Activated CD4-positive, alpha-beta T cell treated with anti-CD3 and anti-CD28 coated beads, Interleukin-2, amount 10 ng/mL, durations not matched to agents 7 days and 5 days (primary cell): ENCODE data around the gene PTPRG. TPM values are rescaled to one million over a fixed set of nuclear protein-coding genes. Genes with fewer than 3 reads are reported as not detected.

ENCODE experiments used
- CTCF ChIA-PET: fragments of 350-600 bp; sonication (Branson Sonifier 250); formaldehyde crosslinking; loops from one replicate; lab custom pipeline; 2021; ENCODE audit warnings: antibody characterized with exemption; lab: Charles Lee
- POLR2A ChIA-PET: fragments of 350-600 bp; sonication (Branson Sonifier 250); formaldehyde crosslinking; loops from one replicate; lab custom pipeline; 2021; ENCODE audit warnings: antibody characterized with exemption; lab: Charles Lee
- DNase-seq: peaks from one replicate; pipeline ENCODE4 v3.0.0-alpha.2; 2020
- H3K27ac Mint-ChIP-seq: one replicate; pipeline ENCODE4 v1.8.0; 2021; ENCODE audit warnings: mild to moderate bottlenecking, moderate library complexity, mixed read lengths
- H3K27me3 Mint-ChIP-seq: one replicate; pipeline ENCODE4 v1.8.0; 2021; ENCODE audit warnings: mixed read lengths
- H3K36me3 Mint-ChIP-seq: one replicate; pipeline ENCODE4 v1.8.0; 2021; ENCODE audit warnings: low read depth, mixed read lengths
- H3K4me1 Mint-ChIP-seq: one replicate; pipeline ENCODE4 v1.8.0; 2021; ENCODE audit warnings: mixed read lengths
- H3K4me3 Mint-ChIP-seq: one replicate; pipeline ENCODE4 v1.8.0; 2021; ENCODE audit warnings: mild to moderate bottlenecking, moderate library complexity, mixed read lengths
- H3K9me3 Mint-ChIP-seq: one replicate; pipeline ENCODE4 v1.8.0; 2021; ENCODE audit warnings: mixed read lengths
- total RNA-seq, 2 experiments: library from RNA; stranded (reverse); gene quantifications; one replicate each; pipeline ENCODE4 v1.2.3, GENCODE V29; 2021

PTPRG gene
- total RNA-seq, 2 experiments from 2014 or later, result not detected

DNA sequence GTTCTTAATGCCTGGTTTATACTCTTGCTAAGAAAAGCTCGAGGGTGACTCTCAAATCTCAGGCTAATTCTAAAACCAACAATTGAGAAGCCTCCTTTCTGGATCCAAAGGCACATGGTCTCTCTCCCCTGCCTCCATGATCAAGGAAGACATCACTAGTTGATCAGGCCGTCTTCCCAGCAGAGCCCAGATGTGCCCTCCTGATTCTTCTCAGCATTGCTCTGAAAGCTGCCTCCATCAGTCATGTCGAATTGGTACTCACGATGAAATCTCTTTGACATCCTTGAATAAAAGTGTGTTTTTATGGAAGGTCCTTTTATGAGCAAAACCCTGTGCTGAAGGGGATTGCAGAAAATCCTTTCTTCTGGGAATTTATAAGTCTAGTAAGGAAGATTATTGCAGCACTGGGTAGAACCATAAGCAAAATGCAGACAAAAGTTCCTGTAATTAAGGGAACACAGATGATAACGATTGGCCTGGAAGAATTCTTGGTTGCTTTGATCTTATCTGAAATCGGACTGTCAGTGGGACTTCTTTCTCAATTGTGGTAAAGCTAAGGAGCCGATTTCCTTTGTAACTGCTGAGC, 345.9 kb downstream of the PTPRG start:
- H3K27ac Mint-ChIP-seq, result no peak overlapping the region
- H3K36me3 Mint-ChIP-seq, result no peaks in the 10 kb centered on the region
- H3K27me3 Mint-ChIP-seq, result no peaks in the 10 kb centered on the region
- no peaks in the 10 kb centered on the region for H3K4me1 Mint-ChIP-seq
- ChIA-PET POLR2A (no interaction called here), CTCF (no interaction called here)
- no peak overlapping the region for H3K4me3 Mint-ChIP-seq
- no peaks in the 10 kb centered on the region for H3K9me3 Mint-ChIP-seq
- DNase-seq, result no peak

DNA sequence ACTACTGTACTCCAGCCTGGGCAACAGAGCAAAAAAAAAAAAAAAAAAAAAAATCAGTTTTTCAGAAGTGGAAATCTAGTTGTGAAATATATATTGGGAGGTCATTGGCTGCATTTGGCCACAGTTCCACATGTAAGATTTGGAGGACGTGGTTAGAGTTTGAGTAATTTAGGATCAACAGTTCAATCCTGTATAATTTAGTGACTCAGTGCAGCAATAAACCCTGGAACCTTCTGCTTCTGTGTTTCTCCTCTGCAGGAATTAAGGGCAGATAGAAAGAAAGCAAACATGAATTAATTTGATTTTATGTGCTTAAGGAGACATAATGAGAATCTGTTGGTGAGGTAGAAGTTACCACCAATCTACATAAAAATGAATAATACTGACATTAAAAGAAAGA, 347.0 kb downstream of the PTPRG start:
- no peak overlapping the region for H3K4me3 Mint-ChIP-seq
- POLR2A ChIA-PET, result no interaction called here
- CTCF ChIA-PET, result no interaction called here
- H3K9me3 Mint-ChIP-seq, result no peaks in the 10 kb centered on the region
- no peak for DNase-seq
- no peaks in the 10 kb centered on the region for H3K36me3 Mint-ChIP-seq
- peaks cover 1% of the 10 kb centered on the region for H3K27me3 Mint-ChIP-seq
- H3K27ac Mint-ChIP-seq, result no peak overlapping the region
- H3K4me1 Mint-ChIP-seq, result no peaks in the 10 kb centered on the region

DNA sequence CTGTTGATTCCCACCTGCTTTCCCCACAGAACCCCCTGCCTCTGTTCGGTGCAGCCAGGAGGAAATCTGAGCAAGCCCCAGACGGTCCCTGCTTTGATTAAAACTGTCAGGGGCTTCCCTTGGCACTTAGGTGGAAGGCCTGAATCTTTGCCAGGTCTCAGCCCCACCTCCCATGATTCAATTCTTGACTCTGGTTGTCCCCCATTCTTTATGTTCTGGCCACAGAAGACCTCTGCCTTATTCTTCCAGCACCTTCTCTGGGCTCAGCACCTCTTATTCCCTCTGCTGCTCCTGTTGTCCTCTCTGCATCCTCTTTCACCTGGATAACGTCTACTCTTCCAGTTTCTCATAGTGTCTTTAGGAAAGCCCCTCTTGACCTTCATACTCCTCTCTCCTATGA, 349.4 kb downstream of the PTPRG start:
- Mint-ChIP-seq H3K4me1 (no peaks in the 10 kb centered on the region), H3K4me3 (no peak overlapping the region), H3K9me3 (no peaks in the 10 kb centered on the region), H3K36me3 (no peaks in the 10 kb centered on the region), H3K27ac (no peak overlapping the region), H3K27me3 (peaks cover 1% of the 10 kb centered on the region)
- no peak for DNase-seq
- POLR2A ChIA-PET, result no interaction called here
- CTCF ChIA-PET, result no interaction called here

DNA sequence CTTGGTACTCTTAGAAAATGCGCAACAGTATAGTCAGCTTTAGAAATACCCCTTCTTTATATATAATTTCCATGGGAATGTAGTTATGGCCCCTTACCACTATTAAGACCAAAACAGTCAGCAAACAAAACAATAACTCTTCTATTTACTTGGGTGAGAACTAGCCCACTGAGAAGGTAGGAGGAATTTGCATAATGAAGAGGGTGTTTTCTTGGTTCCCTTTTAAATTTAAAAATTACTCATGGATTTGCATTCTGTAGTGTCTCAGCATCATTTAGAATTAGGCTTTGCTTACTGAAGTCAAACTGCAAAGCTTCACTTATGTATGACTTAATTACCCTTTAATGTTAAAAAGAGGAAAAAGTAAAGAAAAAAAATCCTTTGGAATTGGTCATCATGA, 350.8 kb downstream of the PTPRG start:
- H3K36me3 Mint-ChIP-seq, result no peaks in the 10 kb centered on the region
- H3K4me1 Mint-ChIP-seq, result no peaks in the 10 kb centered on the region
- no peak for DNase-seq
- CTCF ChIA-PET, result no interaction called here
- POLR2A ChIA-PET, result no interaction called here
- H3K4me3 Mint-ChIP-seq, result no peak overlapping the region
- no peaks in the 10 kb centered on the region for H3K9me3 Mint-ChIP-seq
- peaks cover 1% of the 10 kb centered on the region for H3K27me3 Mint-ChIP-seq
- H3K27ac Mint-ChIP-seq, result no peak overlapping the region

DNA sequence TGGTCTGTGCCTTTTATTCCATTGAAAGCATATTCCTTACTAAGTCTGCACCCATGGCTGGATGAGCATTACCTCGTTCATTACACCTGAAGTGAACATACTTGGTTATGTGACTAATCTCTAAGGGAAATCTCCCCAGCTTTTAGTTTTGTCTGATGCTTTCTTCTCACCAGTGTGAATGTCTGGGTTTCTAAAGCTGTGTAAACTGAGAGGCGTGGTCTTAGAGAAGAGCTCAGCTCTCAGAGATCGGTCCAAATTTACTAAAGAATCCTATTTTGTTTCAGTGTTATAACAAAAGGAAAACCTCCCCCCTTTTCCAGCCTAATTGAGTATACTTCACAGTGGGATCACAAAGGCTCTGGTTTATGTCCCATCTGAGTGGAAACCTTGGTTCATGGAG, 352.3 kb downstream of the PTPRG start:
- DNase-seq, result no peak
- Mint-ChIP-seq H3K36me3 (no peaks in the 10 kb centered on the region), H3K27ac (no peak overlapping the region), H3K9me3 (no peaks in the 10 kb centered on the region), H3K27me3 (peaks cover 4% of the 10 kb centered on the region), H3K4me1 (no peaks in the 10 kb centered on the region), H3K4me3 (no peak overlapping the region)
- ChIA-PET CTCF (no interaction called here), POLR2A (no interaction called here)

DNA sequence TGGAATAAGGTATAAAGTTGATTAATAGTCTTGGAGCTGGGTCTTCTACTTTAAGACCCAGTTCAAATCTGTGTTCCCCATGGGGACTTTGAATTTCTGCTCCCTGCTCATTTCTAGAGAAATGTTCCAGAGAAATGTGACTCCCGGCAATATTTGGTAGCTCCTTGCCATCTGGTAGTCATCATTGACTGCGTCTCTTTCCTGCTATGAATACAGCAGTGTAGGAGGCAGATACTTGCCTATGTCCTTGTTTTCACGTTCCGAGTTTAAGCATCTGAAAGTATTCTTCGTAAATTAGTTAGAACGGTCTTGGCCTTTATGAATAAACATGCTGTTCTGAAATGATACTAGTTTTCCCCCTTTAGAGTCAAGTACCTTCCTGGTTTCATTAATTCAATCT, 352.9 kb downstream of the PTPRG start:
- Mint-ChIP-seq H3K4me1 (no peaks in the 10 kb centered on the region), H3K4me3 (no peak overlapping the region), H3K9me3 (no peaks in the 10 kb centered on the region), H3K27me3 (peaks cover 4% of the 10 kb centered on the region), H3K27ac (no peak overlapping the region), H3K36me3 (no peaks in the 10 kb centered on the region)
- CTCF ChIA-PET, result no interaction called here
- POLR2A ChIA-PET, result no interaction called here
- DNase-seq, result no peak

DNA sequence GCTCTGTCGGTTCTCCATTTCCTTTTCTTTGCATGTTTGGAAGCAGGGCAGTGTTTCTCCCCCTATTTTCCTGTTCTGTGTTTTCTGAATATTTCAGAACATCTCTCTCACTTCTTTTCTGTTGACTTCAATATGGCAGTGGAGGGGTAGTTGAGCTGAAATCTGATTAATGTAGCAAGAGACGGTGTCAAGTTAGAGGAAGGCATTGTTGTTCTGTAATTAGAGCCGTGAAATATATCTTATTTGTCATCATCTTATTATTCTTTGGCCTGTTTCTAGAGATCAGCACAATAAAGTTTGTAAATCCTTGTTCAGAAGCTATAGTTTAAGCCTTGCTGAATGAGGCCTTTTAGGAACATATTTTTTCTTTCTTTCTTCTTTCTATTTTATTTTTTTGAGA, 353.9 kb downstream of the PTPRG start:
- H3K27ac Mint-ChIP-seq, result no peak overlapping the region
- H3K27me3 Mint-ChIP-seq, result peaks cover 4% of the 10 kb centered on the region
- no peak for DNase-seq
- ChIA-PET CTCF (no interaction called here), POLR2A (no interaction called here)
- H3K4me1 Mint-ChIP-seq, result no peaks in the 10 kb centered on the region
- H3K9me3 Mint-ChIP-seq, result no peaks in the 10 kb centered on the region
- H3K4me3 Mint-ChIP-seq, result no peak overlapping the region
- H3K36me3 Mint-ChIP-seq, result no peaks in the 10 kb centered on the region

DNA sequence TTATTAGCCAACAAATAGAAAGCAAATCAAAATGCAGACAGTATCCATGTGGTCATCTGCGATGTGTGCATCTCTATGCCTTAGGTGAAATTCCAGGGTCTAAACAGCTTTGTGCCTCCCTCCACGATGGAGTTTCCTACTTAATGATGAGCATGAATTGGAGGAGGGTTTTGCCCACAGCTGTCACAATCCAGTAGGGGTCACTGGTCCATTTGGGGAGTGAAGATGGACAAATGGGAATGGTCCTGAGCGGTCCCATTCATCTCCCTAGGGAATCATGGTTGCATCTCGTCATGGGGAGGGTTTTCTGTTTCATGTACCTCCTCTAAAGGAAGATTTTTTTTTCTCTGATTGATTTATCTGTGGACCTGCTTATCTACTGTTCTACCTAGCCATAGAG, 358.0 kb downstream of the PTPRG start:
- H3K4me1 Mint-ChIP-seq, result no peaks in the 10 kb centered on the region
- DNase-seq, result no peak
- H3K27me3 Mint-ChIP-seq, result peaks cover 2% of the 10 kb centered on the region
- CTCF ChIA-PET, result no interaction called here
- H3K36me3 Mint-ChIP-seq, result no peaks in the 10 kb centered on the region
- H3K4me3 Mint-ChIP-seq, result no peak overlapping the region
- H3K27ac Mint-ChIP-seq, result no peak overlapping the region
- no peaks in the 10 kb centered on the region for H3K9me3 Mint-ChIP-seq
- POLR2A ChIA-PET, result no interaction called here

DNA sequence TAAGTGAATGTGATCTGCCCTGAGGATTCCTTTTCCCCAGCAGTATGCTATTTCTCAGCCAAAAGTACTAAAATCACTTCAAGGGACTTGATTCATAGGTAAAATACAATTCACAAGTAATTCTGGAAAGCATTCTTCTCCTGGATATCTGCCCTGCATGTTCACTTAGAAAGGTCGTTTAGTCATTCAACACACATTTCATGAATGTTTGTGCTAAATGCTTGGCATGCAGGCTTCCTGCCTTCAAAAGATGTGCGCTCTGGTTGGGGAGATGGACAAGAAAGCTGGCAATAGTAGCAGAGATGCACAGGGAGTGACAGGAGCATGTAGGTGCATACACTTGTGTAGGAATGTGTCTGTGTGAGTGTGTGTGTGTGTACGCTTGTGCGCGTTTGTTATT, 360.7 kb downstream of the PTPRG start:
- no peak for DNase-seq
- Mint-ChIP-seq H3K4me1 (no peaks in the 10 kb centered on the region), H3K9me3 (no peaks in the 10 kb centered on the region), H3K36me3 (no peaks in the 10 kb centered on the region), H3K27me3 (peaks cover 2% of the 10 kb centered on the region), H3K27ac (no peak overlapping the region), H3K4me3 (no peak overlapping the region)
- CTCF ChIA-PET, result no interaction called here
- POLR2A ChIA-PET, result no interaction called here

DNA sequence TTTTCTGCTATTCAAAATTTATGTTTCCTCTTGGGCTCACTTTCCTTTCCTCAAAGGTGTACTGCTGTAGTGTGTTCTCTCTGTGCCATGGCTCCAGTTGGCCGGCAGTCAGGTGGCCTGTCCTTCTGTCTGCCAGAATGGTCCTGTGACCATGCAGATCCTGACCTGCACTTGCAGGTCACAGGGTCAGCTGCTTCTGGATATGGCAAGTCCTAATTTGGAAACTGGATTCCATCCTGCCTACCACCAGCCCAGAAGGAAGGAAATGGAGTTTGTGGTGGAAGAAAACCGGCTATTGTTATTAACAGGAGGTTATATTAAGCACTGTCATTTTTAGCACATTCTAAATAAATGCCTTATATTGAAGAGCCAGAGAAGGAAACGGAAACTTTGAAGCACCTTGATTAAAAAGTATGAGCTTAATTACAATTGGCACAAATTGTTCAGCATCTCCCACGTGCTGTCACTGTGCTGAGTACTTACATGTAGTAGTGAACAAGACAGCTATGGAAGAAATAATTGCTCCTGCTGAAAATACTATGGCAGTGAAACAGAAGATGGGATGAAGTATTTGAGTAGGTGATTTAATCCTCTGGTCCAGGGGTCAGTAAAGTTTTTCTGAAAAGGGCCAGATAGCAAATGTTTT, 362.8 kb downstream of the PTPRG start:
- Mint-ChIP-seq H3K27me3 (no peaks in the 10 kb centered on the region), H3K4me3 (no peak overlapping the region), H3K27ac (no peak overlapping the region), H3K9me3 (no peaks in the 10 kb centered on the region), H3K4me1 (no peaks in the 10 kb centered on the region), H3K36me3 (no peaks in the 10 kb centered on the region)
- no peak for DNase-seq
- POLR2A ChIA-PET, result no interaction called here
- CTCF ChIA-PET, result no interaction called here

DNA sequence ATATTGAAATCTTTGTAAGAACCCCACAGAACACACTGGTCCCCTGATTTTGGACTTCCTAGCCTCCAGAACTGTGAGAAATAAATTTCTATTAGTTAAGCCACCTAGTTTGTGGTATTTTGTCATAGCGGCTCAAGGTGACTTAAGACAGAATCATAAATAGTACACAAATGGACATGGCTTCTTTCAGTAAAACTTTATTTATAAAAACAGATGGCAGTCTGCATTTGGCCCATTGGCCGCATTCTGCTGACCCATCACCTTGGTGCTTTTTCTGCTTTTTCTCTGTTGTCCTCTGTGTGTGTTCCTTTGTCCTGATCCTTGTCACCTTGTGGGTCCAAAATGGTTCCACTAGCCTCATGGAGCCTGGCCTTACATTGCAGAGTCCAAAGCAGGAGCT, 363.6 kb downstream of the PTPRG start:
- DNase-seq, result no peak
- no peak overlapping the region for H3K4me3 Mint-ChIP-seq
- ChIA-PET CTCF (no interaction called here), POLR2A (no interaction called here)
- H3K27me3 Mint-ChIP-seq, result no peaks in the 10 kb centered on the region
- no peaks in the 10 kb centered on the region for H3K9me3 Mint-ChIP-seq
- H3K27ac Mint-ChIP-seq, result no peak overlapping the region
- H3K4me1 Mint-ChIP-seq, result no peaks in the 10 kb centered on the region
- H3K36me3 Mint-ChIP-seq, result no peaks in the 10 kb centered on the region

DNA sequence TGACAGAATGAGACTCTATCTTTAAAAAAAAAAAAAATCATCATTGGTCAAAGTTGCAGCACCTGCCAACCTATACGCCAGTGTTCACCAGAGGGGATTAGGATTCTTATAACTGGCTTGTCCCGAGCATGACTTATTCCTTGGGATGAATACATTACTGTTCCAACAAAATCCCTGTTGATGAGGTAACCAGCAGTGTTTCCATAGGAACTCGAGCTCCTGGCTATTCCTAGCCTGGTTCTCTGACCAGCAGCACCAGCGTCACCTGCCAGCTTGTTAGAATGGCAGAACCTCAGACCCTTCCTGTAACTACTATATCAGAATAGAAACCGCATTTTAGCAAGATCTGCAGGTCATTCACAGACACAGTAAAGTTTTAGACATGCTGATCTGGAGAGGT, 364.4 kb downstream of the PTPRG start:
- Mint-ChIP-seq H3K9me3 (no peaks in the 10 kb centered on the region), H3K27ac (no peak overlapping the region), H3K4me1 (no peaks in the 10 kb centered on the region), H3K27me3 (no peaks in the 10 kb centered on the region), H3K4me3 (no peak overlapping the region), H3K36me3 (no peaks in the 10 kb centered on the region)
- ChIA-PET POLR2A (no interaction called here), CTCF (interaction anchor here (0.7 kb wide), 1 partner anchor 8 kb away, joined by 3 read pairs; no protein-coding TSS in a partner anchor)
- no peak for DNase-seq

DNA sequence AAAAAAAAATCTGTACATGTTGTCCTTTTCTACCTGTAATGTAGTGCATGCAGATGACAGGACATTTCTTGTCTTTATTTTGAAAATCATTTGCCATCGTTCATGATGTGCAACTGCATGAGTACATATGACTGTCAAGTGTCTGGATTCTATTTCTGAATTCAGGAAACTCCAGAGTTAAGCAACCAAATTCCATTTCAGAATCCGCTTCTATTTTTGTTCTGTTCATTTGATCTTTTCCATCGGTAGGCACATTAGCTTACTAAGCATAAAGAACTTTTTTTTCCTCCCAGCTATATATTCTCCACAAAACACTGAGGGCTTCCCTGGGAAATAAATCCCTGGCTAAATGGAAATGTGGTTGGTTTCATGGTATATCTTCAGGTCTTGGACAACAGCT, 365.6 kb downstream of the PTPRG start:
- POLR2A ChIA-PET, result no interaction called here
- no peak overlapping the region for H3K4me3 Mint-ChIP-seq
- CTCF ChIA-PET, result no interaction called here
- H3K9me3 Mint-ChIP-seq, result no peaks in the 10 kb centered on the region
- no peak overlapping the region for H3K27ac Mint-ChIP-seq
- H3K27me3 Mint-ChIP-seq, result no peaks in the 10 kb centered on the region
- no peaks in the 10 kb centered on the region for H3K4me1 Mint-ChIP-seq
- no peaks in the 10 kb centered on the region for H3K36me3 Mint-ChIP-seq
- no peak for DNase-seq

DNA sequence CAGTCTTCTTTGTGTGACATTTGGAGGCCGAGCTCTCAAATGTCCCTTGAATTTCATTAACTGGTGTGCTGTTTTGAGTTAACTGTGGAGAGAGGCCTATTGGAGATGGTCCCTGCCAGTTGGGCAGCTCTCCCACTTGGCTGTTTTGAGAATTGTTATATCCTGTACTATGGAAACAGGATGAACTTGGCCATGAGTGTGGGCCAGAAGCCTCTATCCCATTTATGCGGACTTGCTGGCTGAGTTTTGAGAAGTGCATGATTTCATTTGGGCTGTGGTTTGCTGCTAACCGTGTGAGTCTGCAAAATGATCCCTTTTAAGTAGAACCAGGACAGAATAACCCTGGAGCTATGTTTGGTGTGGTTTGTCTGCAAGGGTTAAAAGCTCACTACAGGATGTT, 366.0 kb downstream of the PTPRG start:
- H3K27ac Mint-ChIP-seq, result no peak overlapping the region
- no peaks in the 10 kb centered on the region for H3K36me3 Mint-ChIP-seq
- POLR2A ChIA-PET, result no interaction called here
- no peak for DNase-seq
- no peaks in the 10 kb centered on the region for H3K4me1 Mint-ChIP-seq
- H3K4me3 Mint-ChIP-seq, result no peak overlapping the region
- no peaks in the 10 kb centered on the region for H3K9me3 Mint-ChIP-seq
- H3K27me3 Mint-ChIP-seq, result no peaks in the 10 kb centered on the region
- CTCF ChIA-PET, result no interaction called here
